Testis (tissue), 3 donors: ENCODE results near the gene NELFA. TPM values are rescaled to one million over a fixed set of nuclear protein-coding genes. Genes with fewer than 3 reads are reported as not detected.

Experiments used
- DNase-seq: peaks from one replicate; pipeline ENCODE4 v3.0.0-alpha.2; 2019
- H3K27ac ChIP-seq, 2 donors: fragments of 200-600 bp; sonication (generic); one replicate each; pipeline ENCODE4 v1.5.1; 2019
- H3K27me3 ChIP-seq: fragments of 200-600 bp; sonication (generic); one replicate; pipeline ENCODE4 v1.5.1; 2019
- H3K36me3 ChIP-seq: fragments of 200-600 bp; sonication (generic); one replicate; pipeline ENCODE4 v1.5.1; 2017; ENCODE audit warnings: low read depth; ENCODE audit errors: missing control alignments
- H3K4me1 ChIP-seq: fragments of 200-600 bp; sonication (generic); one replicate; pipeline ENCODE4 v1.5.1; 2019
- H3K4me3 ChIP-seq, 2 donors: fragments of 200-600 bp; sonication (generic); one replicate each; pipeline ENCODE4 v1.5.1; 2017 to 2019
- H3K9me3 ChIP-seq: fragments of 200-600 bp; sonication (generic); one replicate; pipeline ENCODE4 v1.5.1; 2017
- CTCF ChIP-seq, 3 experiments: fragments of 450-650 bp in 2 of 3; fragments of 200-600 bp in 1 of 3; sonication (generic) in 1 of 3; IDR thresholded peaks; one replicate each; pipeline ENCODE4 v1.5.1; 2016 to 2019; ENCODE audit warnings: antibody characterized with exemption in 3 of 3, mild to moderate bottlenecking in 2 of 3, moderate library complexity in 1 of 3
- POLR2A ChIP-seq: fragments of 450-650 bp; IDR thresholded peaks from one replicate; pipeline ENCODE4 v1.6.1; 2017; ENCODE audit warnings: antibody characterized with exemption, mild to moderate bottlenecking, moderate library complexity
- WGBS, 2 donors: methylation state at CpG; one replicate each; pipeline ENCODE4 v1.1.5; 2018; 5-methylcytosine and 5-hydroxymethylcytosine counted together
- intact Hi-C: fragments of 100-400 bp; cut with DNase I; formaldehyde crosslinking; loops from one replicate; pipeline ENCODE4 v1.15.1; 2023; ENCODE audit warnings: low total_unique reads
- polyA plus RNA-seq: library from polyadenylated mRNA; stranded (reverse); fragments of 350-450 nt; fragmentation: Illumina TruSeq; extraction: RNeasy Lipid Tissue Mini Kit (QIAGEN cat#74804); gene quantifications from one replicate; pipeline ENCODE4 v1.2.3, GENCODE V29; 2014; ENCODE audit warnings: low read depth, low replicate concordance; ENCODE audit not compliant: insufficient read depth
- total RNA-seq, 2 donors: library from RNA; depleted of rRNA; stranded (reverse); fragments of >200 nt; gene quantifications; one replicate each; pipeline ENCODE4 v1.2.3, GENCODE V29; 2016

NELFA gene
- total and polyA plus RNA-seq, 3 donors from 2014 or later: 61.0 to 77.9 (median 72.5) TPM

GRCh38 chr4:1945124-1945895, 63.5 kb downstream of the NELFA start:
- Histone ChIP-seq H3K4me3 (no peak overlapping the region), H3K4me1 (no peaks in the 10 kb centered on the region), H3K36me3 (no peaks in the 10 kb centered on the region), H3K27ac (no peak overlapping the region), H3K9me3 (no peaks in the 10 kb centered on the region), H3K27me3 (no peaks in the 10 kb centered on the region)
- 81 to 84% methylated on average over 11 of the region's 11 CpGs for WGBS, 2 donors
- TF ChIP-seq CTCF (IDR thresholded peaks at IDR 0.05) (no peak), POLR2A (no peak)
- intact Hi-C loops: no loop called here
- no peak for DNase-seq

GRCh38 chr4:1943928-1944327, 64.8 kb downstream of the NELFA start:
- Histone ChIP-seq H3K36me3 (no peaks in the 10 kb centered on the region), H3K9me3 (no peaks in the 10 kb centered on the region), H3K4me3 (no peak overlapping the region), H3K4me1 (no peaks in the 10 kb centered on the region), H3K27ac (no peak overlapping the region), H3K27me3 (no peaks in the 10 kb centered on the region)
- intact Hi-C loops: no loop called here
- TF ChIP-seq CTCF (IDR thresholded peaks at IDR 0.05) (no peak), POLR2A (no peak)
- no peak for DNase-seq
- WGBS, 2 donors: 94 to 97% methylated on average over 7 of the region's 7 CpGs

- H3K4me1 ChIP-seq: no peaks in the 10 kb centered on the region
- no peaks in the 10 kb centered on the region for H3K36me3 ChIP-seq
- no peaks in the 10 kb centered on the region for H3K27me3 ChIP-seq
- no peak overlapping the region for H3K27ac ChIP-seq
- intact Hi-C loops: no loop called here
- no peak for DNase-seq
- H3K9me3 ChIP-seq: no peaks in the 10 kb centered on the region
- TF ChIP-seq POLR2A: no peak
- TF ChIP-seq CTCF (IDR thresholded peaks at IDR 0.05): no peak
- 97% methylated on average over 6 to 7 of the region's 7 CpGs for WGBS, 2 donors
- H3K4me3 ChIP-seq: no peak overlapping the region
Observed at GRCh38 chr4:1940566-1940965, 68.2 kb downstream of the NELFA start.

GRCh38 chr4:1939664-1940509, 68.9 kb downstream of the NELFA start:
- 81 to 88% methylated on average over 11 of the region's 11 CpGs for WGBS, 2 donors
- Histone ChIP-seq H3K4me1 (no peaks in the 10 kb centered on the region), H3K9me3 (no peaks in the 10 kb centered on the region), H3K36me3 (no peaks in the 10 kb centered on the region), H3K27me3 (no peaks in the 10 kb centered on the region), H3K4me3 (no peak overlapping the region), H3K27ac (no peak overlapping the region)
- DNase-seq: no peak
- intact Hi-C loops: no loop called here
- TF ChIP-seq CTCF (IDR thresholded peaks at IDR 0.05) (no peak), POLR2A (no peak)
